Astrocyte (in vitro differentiated cells and primary cell): Measurements from ENCODE around the gene CSAD. TPM values are rescaled to one million over a fixed set of nuclear protein-coding genes. Genes with fewer than 3 reads are reported as not detected.

Source experiments
- DNase-seq: peaks from one replicate; pipeline ENCODE4 v3.0.0-alpha.2; 2010; ENCODE audit warnings: low read depth
- FAIRE-seq: peaks from 2 replicates; lab custom pipeline; 2011; peaks lifted over from hg19 to GRCh38; lab: Jason Lieb, UNC
- H2AFZ ChIP-seq: 2 replicates; pipeline ENCODE4 v1.6.0; 2012; ENCODE audit warnings: low read depth, low read length, inconsistent platforms
- H3K27ac ChIP-seq: 2 replicates; pipeline ENCODE4 v1.5.1; 2011; ENCODE audit warnings: low read depth, low read length, inconsistent platforms
- H3K27me3 ChIP-seq: 2 replicates; pipeline ENCODE4 v1.6.0; 2011; ENCODE audit warnings: low read length, inconsistent platforms; ENCODE audit not compliant: insufficient read depth
- H3K36me3 ChIP-seq: 2 replicates; pipeline ENCODE4 v1.5.1; 2011; ENCODE audit warnings: low read length, inconsistent platforms; ENCODE audit not compliant: insufficient read depth
- H3K4me1 ChIP-seq: 2 replicates; pipeline ENCODE4 v1.5.1; 2011; ENCODE audit warnings: low read length, inconsistent platforms; ENCODE audit not compliant: insufficient read depth
- H3K4me2 ChIP-seq: 2 replicates; pipeline ENCODE4 v1.6.0; 2012; ENCODE audit warnings: low read length, inconsistent platforms
- H3K4me3 ChIP-seq: 2 replicates; pipeline ENCODE4 v1.5.1; 2011; ENCODE audit warnings: low read depth, mild to moderate bottlenecking, low read length, inconsistent platforms; ENCODE audit not compliant: insufficient read depth
- H3K79me2 ChIP-seq: 2 replicates; pipeline ENCODE4 v1.6.0; 2012; ENCODE audit warnings: mild to moderate bottlenecking, low read length, inconsistent platforms; ENCODE audit not compliant: insufficient read depth
- H3K9ac ChIP-seq: 2 replicates; pipeline ENCODE4 v1.6.0; 2012; ENCODE audit warnings: mild to moderate bottlenecking, low read length, inconsistent platforms
- H3K9me3 ChIP-seq: 2 replicates; pipeline ENCODE4 v1.5.1; 2012; ENCODE audit warnings: low read depth, mild to moderate bottlenecking, low read length, inconsistent platforms; ENCODE audit not compliant: insufficient read depth
- H4K20me1 ChIP-seq: 2 replicates; pipeline ENCODE4 v1.6.0; 2012; ENCODE audit warnings: low read length, inconsistent platforms; ENCODE audit not compliant: insufficient read depth
- H3K27ac Mint-ChIP-seq: one replicate; pipeline ENCODE4 v1.8.0; 2021; ENCODE audit warnings: mild to moderate bottlenecking, mixed read lengths; ENCODE audit not compliant: unreplicated experiment
- H3K27me3 Mint-ChIP-seq: one replicate; pipeline ENCODE4 v1.8.0; 2021; ENCODE audit warnings: low read depth, mixed read lengths; ENCODE audit not compliant: unreplicated experiment
- H3K36me3 Mint-ChIP-seq: one replicate; pipeline ENCODE4 v1.8.0; 2021; ENCODE audit warnings: low read depth, mixed read lengths; ENCODE audit not compliant: unreplicated experiment
- H3K4me1 Mint-ChIP-seq: one replicate; pipeline ENCODE4 v1.8.0; 2021; ENCODE audit warnings: low read depth, mixed read lengths; ENCODE audit not compliant: unreplicated experiment
- H3K4me3 Mint-ChIP-seq: one replicate; pipeline ENCODE4 v1.8.0; 2021; ENCODE audit warnings: mild to moderate bottlenecking, moderate library complexity, mixed read lengths; ENCODE audit not compliant: unreplicated experiment
- H3K9me3 Mint-ChIP-seq: one replicate; pipeline ENCODE4 v1.8.0; 2021; ENCODE audit warnings: mild to moderate bottlenecking, mixed read lengths; ENCODE audit not compliant: unreplicated experiment
- EZH2 ChIP-seq: IDR thresholded peaks from 2 replicates; pipeline ENCODE4 v1.6.1; 2012; ENCODE audit warnings: mild to moderate bottlenecking, low read length, inconsistent platforms; ENCODE audit not compliant: insufficient read depth
- total RNA-seq: library from RNA; stranded (reverse); gene quantifications from 2 replicates; pipeline ENCODE4 v1.2.1, GENCODE V29; 2021
- TF ChIP-seq, protein P1 (sequence below): IDR thresholded peaks from 2 replicates; pipeline ENCODE4 v1.5.1; 2011; ENCODE audit warnings: low read depth, mild to moderate bottlenecking, inconsistent platforms, low read length, moderate library complexity; ENCODE audit not compliant: insufficient read depth

Gene CSAD
- total RNA-seq, 1 donor from 2014 or later: 19.4 TPM

- no peaks in the 10 kb centered on the region for H4K20me1 ChIP-seq
- H3K36me3 Mint-ChIP-seq: no peaks in the 10 kb centered on the region
- H3K9ac ChIP-seq: no peak overlapping the region
- no peak overlapping the region for H3K4me3 Mint-ChIP-seq
- H3K36me3 ChIP-seq: no peaks in the 10 kb centered on the region
- H3K4me3 ChIP-seq: no peak overlapping the region
- FAIRE-seq (no peak), DNase-seq (no peak)
- TF ChIP-seq EZH2: no peak
- TF ChIP-seq, protein P1, sequence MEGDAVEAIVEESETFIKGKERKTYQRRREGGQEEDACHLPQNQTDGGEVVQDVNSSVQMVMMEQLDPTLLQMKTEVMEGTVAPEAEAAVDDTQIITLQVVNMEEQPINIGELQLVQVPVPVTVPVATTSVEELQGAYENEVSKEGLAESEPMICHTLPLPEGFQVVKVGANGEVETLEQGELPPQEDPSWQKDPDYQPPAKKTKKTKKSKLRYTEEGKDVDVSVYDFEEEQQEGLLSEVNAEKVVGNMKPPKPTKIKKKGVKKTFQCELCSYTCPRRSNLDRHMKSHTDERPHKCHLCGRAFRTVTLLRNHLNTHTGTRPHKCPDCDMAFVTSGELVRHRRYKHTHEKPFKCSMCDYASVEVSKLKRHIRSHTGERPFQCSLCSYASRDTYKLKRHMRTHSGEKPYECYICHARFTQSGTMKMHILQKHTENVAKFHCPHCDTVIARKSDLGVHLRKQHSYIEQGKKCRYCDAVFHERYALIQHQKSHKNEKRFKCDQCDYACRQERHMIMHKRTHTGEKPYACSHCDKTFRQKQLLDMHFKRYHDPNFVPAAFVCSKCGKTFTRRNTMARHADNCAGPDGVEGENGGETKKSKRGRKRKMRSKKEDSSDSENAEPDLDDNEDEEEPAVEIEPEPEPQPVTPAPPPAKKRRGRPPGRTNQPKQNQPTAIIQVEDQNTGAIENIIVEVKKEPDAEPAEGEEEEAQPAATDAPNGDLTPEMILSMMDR: no peak
- H3K4me1 Mint-ChIP-seq: peaks cover 18% of the 10 kb centered on the region
- H3K79me2 ChIP-seq: no peaks in the 10 kb centered on the region
- no peaks in the 10 kb centered on the region for H3K27me3 ChIP-seq
- peaks cover 22% of the 10 kb centered on the region for H3K27me3 Mint-ChIP-seq
- H2AFZ ChIP-seq: no peak overlapping the region
- no peak overlapping the region for H3K27ac ChIP-seq
- H3K4me1 ChIP-seq: peaks cover 6% of the 10 kb centered on the region
- H3K9me3 Mint-ChIP-seq: no peaks in the 10 kb centered on the region
- no peaks in the 10 kb centered on the region for H3K9me3 ChIP-seq
- H3K27ac Mint-ChIP-seq: no peak overlapping the region
- H3K4me2 ChIP-seq: no peak overlapping the region
Measured at GRCh38 chr12:53201639-53202038, 20.9 kb upstream of the CSAD start.

DNA sequence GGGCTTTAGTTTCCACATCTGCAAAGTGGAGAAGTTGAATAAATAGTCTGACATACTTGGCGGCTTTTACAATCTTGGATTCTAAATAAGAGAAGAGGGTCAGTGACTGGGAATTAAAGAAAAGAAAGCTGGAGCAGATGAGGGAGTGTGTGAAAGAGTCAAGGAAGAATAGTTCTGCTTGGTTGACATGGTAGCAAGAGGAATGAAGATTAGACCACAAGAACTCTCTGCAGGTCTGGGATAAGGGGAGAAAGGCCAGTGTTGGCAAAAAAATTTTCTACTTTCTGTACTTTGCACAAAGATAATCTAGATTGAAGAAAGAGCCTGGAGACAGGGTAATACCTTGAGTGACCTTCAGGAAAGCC, 20.4 kb upstream of the CSAD start:
- H3K27me3 ChIP-seq: no peaks in the 10 kb centered on the region
- H3K27ac ChIP-seq: no peak overlapping the region
- peaks cover 4% of the 10 kb centered on the region for H3K4me1 ChIP-seq
- Mint-ChIP-seq H3K27ac (peak overlapping the region; percentile 50), H3K4me3 (no peak overlapping the region), H3K36me3 (no peaks in the 10 kb centered on the region), H3K9me3 (no peaks in the 10 kb centered on the region), H3K4me1 (peaks cover 15% of the 10 kb centered on the region), H3K27me3 (peaks cover 26% of the 10 kb centered on the region)
- FAIRE-seq (no peak), DNase-seq (peak; percentile 62)
- TF ChIP-seq, protein P1: no peak
- no peak for TF ChIP-seq EZH2
- H3K36me3 ChIP-seq: no peaks in the 10 kb centered on the region
- H3K4me2 ChIP-seq: no peak overlapping the region
- H4K20me1 ChIP-seq: no peaks in the 10 kb centered on the region
- no peaks in the 10 kb centered on the region for H3K79me2 ChIP-seq
- no peak overlapping the region for H2AFZ ChIP-seq
- H3K9ac ChIP-seq: no peak overlapping the region
- H3K4me3 ChIP-seq: no peak overlapping the region
- no peaks in the 10 kb centered on the region for H3K9me3 ChIP-seq

GRCh38 chr12:53200458-53201176, 19.9 kb upstream of the CSAD start:
- Mint-ChIP-seq H3K27ac (peak overlapping the region; percentile 50), H3K27me3 (peaks cover 32% of the 10 kb centered on the region), H3K36me3 (no peaks in the 10 kb centered on the region), H3K4me3 (no peak overlapping the region), H3K9me3 (no peaks in the 10 kb centered on the region), H3K4me1 (peaks cover 13% of the 10 kb centered on the region)
- Histone ChIP-seq H3K9me3 (no peaks in the 10 kb centered on the region), H3K36me3 (no peaks in the 10 kb centered on the region), H3K27ac (no peak overlapping the region), H3K9ac (no peak overlapping the region), H4K20me1 (no peaks in the 10 kb centered on the region), H3K4me1 (no peaks in the 10 kb centered on the region), H3K27me3 (no peaks in the 10 kb centered on the region), H3K79me2 (no peaks in the 10 kb centered on the region), H3K4me3 (no peak overlapping the region), H2AFZ (no peak overlapping the region), H3K4me2 (no peak overlapping the region)
- no peak for DNase-seq
- no peak for FAIRE-seq
- TF ChIP-seq, protein P1: no peak
- TF ChIP-seq EZH2: no peak
